CD4-positive, alpha-beta memory T cell (primary cell): Measurements from ENCODE around the gene AGPAT4. TPM values are rescaled to one million over a fixed set of nuclear protein-coding genes. Genes with fewer than 3 reads are reported as not detected.
A peak's percentile ranks its signal among the peaks of the same experiment; 100 is the strongest.

Experiments
- CTCF ChIA-PET: fragments of 350-600 bp; sonication (Branson Sonifier 250); formaldehyde crosslinking; loops from one replicate; lab custom pipeline; 2021; ENCODE audit warnings: inconsistent platforms; ENCODE audit not compliant: partially characterized antibody; lab: Charles Lee
- POLR2A ChIA-PET: fragments of 350-600 bp; sonication (Branson Sonifier 250); formaldehyde crosslinking; loops from one replicate; lab custom pipeline; 2021; ENCODE audit not compliant: partially characterized antibody; lab: Charles Lee
- DNase-seq, 5 donors: peaks; one replicate each; pipeline versions ENCODE4 v3.0.0 to v3.0.0-alpha.2; 2020 to 2022; ENCODE audit warnings: mixed read lengths in 1 of 5
- H3K27ac ChIP-seq: one replicate; pipeline ENCODE4 v1.7.0; 2013; ENCODE audit warnings: low read depth, low read length
- H3K27me3 ChIP-seq: 2 replicates; pipeline ENCODE4 v1.7.0; 2013; ENCODE audit warnings: mild to moderate bottlenecking, low read length, moderate library complexity; ENCODE audit not compliant: insufficient read depth
- H3K36me3 ChIP-seq: 2 replicates; pipeline ENCODE4 v1.7.0; 2013; ENCODE audit warnings: mild to moderate bottlenecking, low read length, moderate library complexity; ENCODE audit not compliant: insufficient read depth
- H3K4me1 ChIP-seq: 2 replicates; pipeline ENCODE4 v1.7.0; 2013; ENCODE audit warnings: mild to moderate bottlenecking, low read length, moderate library complexity; ENCODE audit not compliant: insufficient read depth
- H3K4me3 ChIP-seq, 2 donors: one replicate each; pipeline ENCODE4 v1.7.0; 2013; ENCODE audit warnings: low read length in 2 of 2, mild to moderate bottlenecking in 1 of 2
- H3K9me3 ChIP-seq, 2 donors: one replicate each; pipeline ENCODE4 v1.7.0; 2013; ENCODE audit warnings: low read length in 2 of 2, control low read depth in 1 of 2; ENCODE audit not compliant: control insufficient read depth in 1 of 2
- H3K27ac Mint-ChIP-seq, 7 donors: one replicate each; pipeline ENCODE4 v1.8.0; 2020 to 2021; ENCODE audit warnings: mixed read lengths in 7 of 7, mild to moderate bottlenecking in 6 of 7, inconsistent platforms in 3 of 7, moderate library complexity in 3 of 7
- H3K27me3 Mint-ChIP-seq, 2 donors: one replicate each; pipeline ENCODE4 v1.8.0; 2020 to 2021; ENCODE audit warnings: mixed read lengths in 2 of 2
- H3K36me3 Mint-ChIP-seq, 2 donors: one replicate each; pipeline ENCODE4 v1.8.0; 2020 to 2021; ENCODE audit warnings: mixed read lengths in 2 of 2, inconsistent platforms in 1 of 2, mild to moderate bottlenecking in 1 of 2
- H3K4me1 Mint-ChIP-seq, 4 donors: one replicate each; pipeline ENCODE4 v1.8.0; 2020 to 2021; ENCODE audit warnings: mixed read lengths in 4 of 4, mild to moderate bottlenecking in 1 of 4
- H3K4me3 Mint-ChIP-seq, 8 donors: one replicate each; pipeline ENCODE4 v1.8.0; 2020 to 2021; ENCODE audit warnings: mixed read lengths in 8 of 8, mild to moderate bottlenecking in 7 of 8, moderate library complexity in 6 of 8, inconsistent platforms in 3 of 8
- H3K9me3 Mint-ChIP-seq, 8 donors: one replicate each; pipeline ENCODE4 v1.8.0; 2020 to 2021; ENCODE audit warnings: mixed read lengths in 8 of 8, mild to moderate bottlenecking in 5 of 8, inconsistent platforms in 3 of 8, moderate library complexity in 1 of 8
- intact Hi-C: fragments of 100-400 bp; cut with micrococcal nuclease; formaldehyde crosslinking; loops from one replicate; pipeline ENCODE4 v1.15.1; 2023
- polyA plus RNA-seq, 2 donors: library from polyadenylated mRNA; unstranded; fragments of 300-500 nt; fragmentation: Illumina TruSeq; gene quantifications; one replicate each; pipeline ENCODE4 v1.2.3, GENCODE V29; 2021
- total RNA-seq, 2 experiments: library from RNA; stranded (reverse); gene quantifications; one replicate each; pipeline ENCODE4 v1.2.3, GENCODE V29; 2021

The AGPAT4 gene
- total and polyA plus RNA-seq, 4 experiments from 2014 or later: 3.6 to 6.9 (median 4.1) TPM

GRCh38 chr6:161207200-161207599 lies 66.7 kb downstream of the AGPAT4 start:
- Mint-ChIP-seq H3K27me3 (no peaks in the 10 kb centered on the region), H3K36me3 (peaks cover 5 to 42% of the 10 kb centered on the region in 2 donors), H3K4me3 (peak overlapping the region in 1 of 8 donors; percentile 42), H3K9me3 (peaks cover 0 to 17% (median 8%) of the 10 kb centered on the region in 8 donors), H3K4me1 (peaks cover 0 to 10% (median 6%) of the 10 kb centered on the region in 4 donors), H3K27ac (no peak overlapping the region)
- POLR2A ChIA-PET: no interaction called here
- no peak overlapping the region for H3K4me3 ChIP-seq
- CTCF ChIA-PET: no interaction called here
- H3K9me3 ChIP-seq: no peaks in the 10 kb centered on the region
- DNase-seq: no peak
- no peaks in the 10 kb centered on the region for H3K27me3 ChIP-seq
- intact Hi-C loops: no loop called here
- no peak overlapping the region for H3K27ac ChIP-seq
- H3K4me1 ChIP-seq: no peaks in the 10 kb centered on the region
- H3K36me3 ChIP-seq: no peaks in the 10 kb centered on the region

GRCh38 chr6:161204866-161205557 lies 68.8 kb downstream of the AGPAT4 start:
- Mint-ChIP-seq H3K27me3 (no peaks in the 10 kb centered on the region), H3K4me1 (peaks cover 0 to 10% (median 8%) of the 10 kb centered on the region in 4 donors), H3K36me3 (peaks cover 5 to 42% of the 10 kb centered on the region in 2 donors), H3K4me3 (no peak overlapping the region), H3K9me3 (peaks cover 0 to 5% (median 3%) of the 10 kb centered on the region in 8 donors), H3K27ac (peak overlapping the region in 1 of 7 donors; percentile 37)
- H3K27ac ChIP-seq: no peak overlapping the region
- ChIA-PET CTCF (no interaction called here), POLR2A (no interaction called here)
- no peaks in the 10 kb centered on the region for H3K27me3 ChIP-seq
- H3K4me3 ChIP-seq: no peak overlapping the region
- no peak for DNase-seq
- H3K36me3 ChIP-seq: no peaks in the 10 kb centered on the region
- H3K9me3 ChIP-seq: no peaks in the 10 kb centered on the region
- no peaks in the 10 kb centered on the region for H3K4me1 ChIP-seq
- intact Hi-C loops: no loop called here

GRCh38 chr6:161200610-161201370 lies 73.1 kb downstream of the AGPAT4 start:
- Histone ChIP-seq H3K27ac (no peak overlapping the region), H3K27me3 (no peaks in the 10 kb centered on the region), H3K36me3 (no peaks in the 10 kb centered on the region), H3K9me3 (no peaks in the 10 kb centered on the region), H3K4me3 (no peak overlapping the region), H3K4me1 (no peaks in the 10 kb centered on the region)
- intact Hi-C loops: no loop called here
- DNase-seq: no peak
- no peak overlapping the region for H3K4me3 Mint-ChIP-seq
- POLR2A ChIA-PET: no interaction called here
- peaks cover 0 to 8% (median 5%) of the 10 kb centered on the region in 4 donors for H3K4me1 Mint-ChIP-seq
- H3K27ac Mint-ChIP-seq: no peak overlapping the region
- H3K9me3 Mint-ChIP-seq: no peaks in the 10 kb centered on the region
- peaks cover 0 to 26% of the 10 kb centered on the region in 2 donors for H3K36me3 Mint-ChIP-seq
- H3K27me3 Mint-ChIP-seq: no peaks in the 10 kb centered on the region
- CTCF ChIA-PET: no interaction called here

GRCh38 chr6:161199850-161200249 lies 74.0 kb downstream of the AGPAT4 start:
- H3K4me3 Mint-ChIP-seq: no peak overlapping the region
- no peaks in the 10 kb centered on the region for H3K9me3 ChIP-seq
- no peak overlapping the region for H3K27ac Mint-ChIP-seq
- ChIA-PET POLR2A (no interaction called here), CTCF (no interaction called here)
- H3K27me3 ChIP-seq: no peaks in the 10 kb centered on the region
- H3K36me3 ChIP-seq: no peaks in the 10 kb centered on the region
- H3K9me3 Mint-ChIP-seq: no peaks in the 10 kb centered on the region
- intact Hi-C loops: no loop called here
- H3K4me3 ChIP-seq: no peak overlapping the region
- no peak overlapping the region for H3K27ac ChIP-seq
- H3K27me3 Mint-ChIP-seq: no peaks in the 10 kb centered on the region
- no peak for DNase-seq
- H3K4me1 ChIP-seq: no peaks in the 10 kb centered on the region
- peaks cover 0 to 6% (median 2%) of the 10 kb centered on the region in 4 donors for H3K4me1 Mint-ChIP-seq
- peaks cover under 1 to 27% of the 10 kb centered on the region in 2 donors for H3K36me3 Mint-ChIP-seq

- Histone ChIP-seq H3K27me3 (no peaks in the 10 kb centered on the region), H3K27ac (no peak overlapping the region), H3K36me3 (no peaks in the 10 kb centered on the region), H3K9me3 (no peaks in the 10 kb centered on the region), H3K4me1 (no peaks in the 10 kb centered on the region), H3K4me3 (no peak overlapping the region)
- Mint-ChIP-seq H3K27me3 (no peaks in the 10 kb centered on the region), H3K36me3 (peaks cover 5 to 23% of the 10 kb centered on the region in 2 donors), H3K4me1 (peaks cover 0 to 4% (median 1%) of the 10 kb centered on the region in 4 donors), H3K4me3 (no peak overlapping the region), H3K27ac (no peak overlapping the region), H3K9me3 (peaks cover 0 to 4% (median 1%) of the 10 kb centered on the region in 8 donors)
- no peak for DNase-seq
- ChIA-PET POLR2A (no interaction called here), CTCF (interaction anchor here (1.1 kb wide), 1 partner anchor 12 kb away, joined by 3 read pairs; no protein-coding TSS in a partner anchor)
- intact Hi-C loops: no loop called here
These were observed 74.9 kb downstream of the AGPAT4 start for GRCh38 chr6:161198783-161199460.

- peaks cover 0 to 4% (median 1%) of the 10 kb centered on the region in 4 donors for H3K4me1 Mint-ChIP-seq
- H3K4me1 ChIP-seq: no peaks in the 10 kb centered on the region
- H3K4me3 Mint-ChIP-seq: no peak overlapping the region
- CTCF ChIA-PET: interaction anchor here (1.1 kb wide), 1 partner anchor 13 kb away, joined by 3 read pairs; no protein-coding TSS in a partner anchor
- POLR2A ChIA-PET: no interaction called here
- H3K36me3 ChIP-seq: no peaks in the 10 kb centered on the region
- H3K27me3 ChIP-seq: no peaks in the 10 kb centered on the region
- no peak for DNase-seq
- no peak overlapping the region for H3K27ac ChIP-seq
- H3K9me3 ChIP-seq: no peaks in the 10 kb centered on the region
- H3K9me3 Mint-ChIP-seq: peaks cover 0 to 9% (median 3%) of the 10 kb centered on the region in 8 donors
- peaks cover 5 to 25% of the 10 kb centered on the region in 2 donors for H3K36me3 Mint-ChIP-seq
- intact Hi-C loops: no loop called here
- H3K27ac Mint-ChIP-seq: no peak overlapping the region
- H3K27me3 Mint-ChIP-seq: no peaks in the 10 kb centered on the region
- no peak overlapping the region for H3K4me3 ChIP-seq
These were observed 75.7 kb downstream of the AGPAT4 start for GRCh38 chr6:161198176-161198575.

GRCh38 chr6:161195386-161195785 lies 78.5 kb downstream of the AGPAT4 start:
- ChIA-PET CTCF (interaction anchor here (0.9 kb wide), 1 partner anchor 49 kb away, joined by 3 read pairs; no protein-coding TSS in a partner anchor), POLR2A (no interaction called here)
- intact Hi-C loops: no loop called here
- Histone ChIP-seq H3K9me3 (no peaks in the 10 kb centered on the region), H3K36me3 (no peaks in the 10 kb centered on the region), H3K27ac (no peak overlapping the region), H3K27me3 (no peaks in the 10 kb centered on the region), H3K4me3 (no peak overlapping the region), H3K4me1 (no peaks in the 10 kb centered on the region)
- peaks cover 0 to 23% (median 10%) of the 10 kb centered on the region in 8 donors for H3K9me3 Mint-ChIP-seq
- H3K27ac Mint-ChIP-seq: no peak overlapping the region
- H3K36me3 Mint-ChIP-seq: peaks cover 8 to 25% of the 10 kb centered on the region in 2 donors
- DNase-seq: no peak
- peaks cover 0 to 6% (median 5%) of the 10 kb centered on the region in 4 donors for H3K4me1 Mint-ChIP-seq
- no peaks in the 10 kb centered on the region for H3K27me3 Mint-ChIP-seq
- H3K4me3 Mint-ChIP-seq: no peak overlapping the region
